ENCODE data around the gene CD69.

DNA sequence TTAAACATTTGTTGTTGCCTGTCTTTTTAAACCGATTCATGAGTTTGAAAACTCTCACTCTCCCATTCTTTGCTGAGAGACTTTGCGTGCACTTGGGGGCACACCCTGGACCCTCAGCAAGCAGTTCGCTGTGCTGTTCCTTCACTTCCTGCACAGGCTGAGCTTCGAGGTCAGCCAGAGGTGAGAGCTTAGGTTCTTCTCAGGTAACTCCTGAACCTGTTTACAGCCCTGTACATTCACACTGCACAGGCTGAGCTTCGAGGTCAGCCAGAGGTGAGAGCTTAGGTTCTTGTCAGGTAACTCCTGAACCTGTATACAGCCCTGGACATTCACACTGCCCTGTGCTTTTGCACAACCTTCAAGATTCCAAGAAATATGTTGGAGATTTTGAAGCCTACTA is 18.0 kb downstream of the CD69 start:
- TF ChIP-seq POLR2A (IDR thresholded peaks at IDR 0.05; ENCODE audit: low read length) (no peak), GATA1 (IDR thresholded peaks at IDR 0.05; ENCODE audit: low read depth, low read length) (no peak)

Data from erythroblast (primary cell).